ENCODE measurements around the gene SHB.

DNA sequence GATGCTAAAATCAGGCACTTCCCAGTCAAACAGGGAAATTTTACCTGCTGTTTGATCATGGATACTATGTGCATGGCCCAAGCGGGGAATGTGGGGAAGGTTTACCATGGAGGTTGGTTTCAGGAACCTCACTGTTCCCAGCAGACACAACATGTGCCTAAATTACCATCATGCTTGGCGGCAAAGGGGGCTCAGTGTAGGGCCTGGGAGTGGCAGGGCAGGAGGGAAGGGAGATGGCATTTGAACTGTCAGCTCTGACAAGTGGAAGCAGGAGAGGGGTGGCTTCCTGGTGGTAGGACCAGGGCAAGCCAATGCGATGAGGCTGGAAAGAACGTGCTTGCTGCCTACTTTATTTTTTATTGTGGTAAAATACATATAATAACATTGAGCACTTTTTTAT is 93.4 kb downstream of the SHB start:
- TF ChIP-seq, protein P1, sequence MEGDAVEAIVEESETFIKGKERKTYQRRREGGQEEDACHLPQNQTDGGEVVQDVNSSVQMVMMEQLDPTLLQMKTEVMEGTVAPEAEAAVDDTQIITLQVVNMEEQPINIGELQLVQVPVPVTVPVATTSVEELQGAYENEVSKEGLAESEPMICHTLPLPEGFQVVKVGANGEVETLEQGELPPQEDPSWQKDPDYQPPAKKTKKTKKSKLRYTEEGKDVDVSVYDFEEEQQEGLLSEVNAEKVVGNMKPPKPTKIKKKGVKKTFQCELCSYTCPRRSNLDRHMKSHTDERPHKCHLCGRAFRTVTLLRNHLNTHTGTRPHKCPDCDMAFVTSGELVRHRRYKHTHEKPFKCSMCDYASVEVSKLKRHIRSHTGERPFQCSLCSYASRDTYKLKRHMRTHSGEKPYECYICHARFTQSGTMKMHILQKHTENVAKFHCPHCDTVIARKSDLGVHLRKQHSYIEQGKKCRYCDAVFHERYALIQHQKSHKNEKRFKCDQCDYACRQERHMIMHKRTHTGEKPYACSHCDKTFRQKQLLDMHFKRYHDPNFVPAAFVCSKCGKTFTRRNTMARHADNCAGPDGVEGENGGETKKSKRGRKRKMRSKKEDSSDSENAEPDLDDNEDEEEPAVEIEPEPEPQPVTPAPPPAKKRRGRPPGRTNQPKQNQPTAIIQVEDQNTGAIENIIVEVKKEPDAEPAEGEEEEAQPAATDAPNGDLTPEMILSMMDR (IDR thresholded peaks at IDR 0.05) = no peak
- TF ChIP-seq POLR2A (IDR thresholded peaks at IDR 0.05) (no peak), EP300 (IDR thresholded peaks at IDR 0.05) (no peak), POLR2AphosphoS5 (IDR thresholded peaks at IDR 0.05) (no peak)
